Kidney (tissue), 14 donors: ENCODE measurements around the gene CPVL. TPM values are rescaled to one million over a fixed set of nuclear protein-coding genes. Genes with fewer than 3 reads are reported as not detected.
A peak's percentile ranks its signal among the peaks of the same experiment; 100 is the strongest.

Experiments
- DNase-seq, 5 donors: peaks; one replicate each; pipeline ENCODE4 v3.0.0-alpha.2; 2013 to 2020
- FAIRE-seq: peaks from 2 replicates; lab custom pipeline; 2012; peaks lifted over from hg19 to GRCh38; lab: Jason Lieb, UNC
- H3K27ac ChIP-seq, 2 donors: one replicate each; pipeline ENCODE4 v1.7.0; 2013; ENCODE audit warnings: low read depth in 2 of 2, low read length in 2 of 2, inconsistent platforms in 1 of 2
- H3K27me3 ChIP-seq: one replicate; pipeline ENCODE4 v1.7.1; 2013; ENCODE audit warnings: low read length, inconsistent platforms; ENCODE audit not compliant: control insufficient read depth, insufficient read depth
- H3K36me3 ChIP-seq, 3 donors: one replicate each; pipeline versions ENCODE4 v1.7.0 to v1.7.1; 2013; ENCODE audit warnings: low read length in 3 of 3, control low read depth in 1 of 3, inconsistent platforms in 1 of 3; ENCODE audit not compliant: insufficient read depth in 3 of 3, control insufficient read depth in 2 of 3
- H3K4me1 ChIP-seq, 3 donors: one replicate each; pipeline versions ENCODE4 v1.7.0 to v1.7.1; 2013; ENCODE audit warnings: low read length in 3 of 3, inconsistent platforms in 1 of 3, low read depth in 1 of 3; ENCODE audit not compliant: control insufficient read depth in 2 of 3, insufficient read depth in 2 of 3
- H3K4me3 ChIP-seq, 3 donors: one replicate each; pipeline versions ENCODE4 v1.7.0 to v1.8.1; 2013; ENCODE audit warnings: low read length in 3 of 3, control low read depth in 1 of 3, inconsistent platforms in 1 of 3
- H3K9ac ChIP-seq, 3 donors: one replicate each; pipeline versions ENCODE4 v1.7.0 to v1.7.1; 2013; ENCODE audit warnings: low read length in 3 of 3, control low read depth in 1 of 3, inconsistent platforms in 1 of 3
- H3K9me3 ChIP-seq, 3 donors: one replicate each; pipeline versions ENCODE4 v1.7.0 to v1.7.1; 2013; ENCODE audit warnings: low read length in 3 of 3, control low read depth in 1 of 3, inconsistent platforms in 1 of 3; ENCODE audit not compliant: control insufficient read depth in 2 of 3, insufficient read depth in 1 of 3
- CTCF ChIP-seq: IDR thresholded peaks from 3 replicates; pipeline ENCODE4 v1.5.1; 2012; ENCODE audit warnings: mild to moderate bottlenecking, moderate library complexity, borderline replicate concordance; ENCODE audit not compliant: insufficient read depth; ENCODE audit errors: extremely low read depth
- intact Hi-C: fragments of 100-400 bp; cut with DNase I; formaldehyde crosslinking; loops from one replicate; pipeline ENCODE4 v1.11.1; 2022
- polyA plus RNA-seq: library from polyadenylated mRNA; stranded (reverse); fragments of 350-450 nt; fragmentation: Illumina TruSeq; extraction: RNeasy Lipid Tissue Mini Kit (QIAGEN cat#74804); gene quantifications from one replicate; pipeline ENCODE4 v1.2.3, GENCODE V29; 2014; ENCODE audit warnings: low read depth, low replicate concordance; ENCODE audit not compliant: insufficient read depth
- total RNA-seq: library from RNA; stranded (reverse); fragmentation: NEBNext Ultra II Directional; extraction: Animal tissue kit (Norgen Biotek cat#: 25700); gene quantifications from one replicate; pipeline ENCODE4 v1.2.1, GENCODE V29; 2021
- donor health status: control.
- donor health status: control.
- donor health status: control.
- donor health status: control.
- donor health status: control.
- donor health status: DM: yes; HTN: yes; CAD: no.
- donor health status: Normal renal cell carcinoma (clear cell type).

The CPVL gene
- total and polyA plus RNA-seq, 2 donors from 2014 or later = 104 to 133 TPM

DNA sequence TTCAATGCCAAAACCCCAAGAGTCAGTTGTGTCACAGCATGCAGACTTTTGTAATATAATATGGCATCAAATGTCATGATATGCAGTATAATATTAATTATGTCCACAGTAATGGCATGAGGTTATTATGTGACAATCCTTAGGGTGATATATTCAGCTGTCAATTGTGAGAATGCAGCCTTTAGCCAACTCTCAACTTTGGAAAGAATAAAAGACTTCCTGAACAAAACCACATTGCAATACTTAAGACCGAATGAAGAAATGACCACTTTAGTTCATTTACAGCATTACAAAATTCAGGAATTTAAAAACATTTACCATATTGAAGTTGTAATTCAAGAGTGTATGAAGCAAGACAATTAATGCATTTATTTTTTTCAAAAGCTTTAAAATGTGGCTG is 45.4 kb downstream of the CPVL start:
- no peak for TF ChIP-seq CTCF
- Histone ChIP-seq H3K4me1 (peaks cover 0 to 15% (median 12%) of the 10 kb centered on the region in 3 donors), H3K27ac (no peak overlapping the region), H3K4me3 (no peak overlapping the region), H3K9me3 (no peaks in the 10 kb centered on the region), H3K36me3 (no peaks in the 10 kb centered on the region), H3K27me3 (no peaks in the 10 kb centered on the region), H3K9ac (no peak overlapping the region)
- intact Hi-C loops = loop anchor here (10.0 kb wide), 1 partner anchor 146 kb away; the partner anchor contains the start of gene TRIL
- DNase-seq (no peak), FAIRE-seq (no peak)

DNA sequence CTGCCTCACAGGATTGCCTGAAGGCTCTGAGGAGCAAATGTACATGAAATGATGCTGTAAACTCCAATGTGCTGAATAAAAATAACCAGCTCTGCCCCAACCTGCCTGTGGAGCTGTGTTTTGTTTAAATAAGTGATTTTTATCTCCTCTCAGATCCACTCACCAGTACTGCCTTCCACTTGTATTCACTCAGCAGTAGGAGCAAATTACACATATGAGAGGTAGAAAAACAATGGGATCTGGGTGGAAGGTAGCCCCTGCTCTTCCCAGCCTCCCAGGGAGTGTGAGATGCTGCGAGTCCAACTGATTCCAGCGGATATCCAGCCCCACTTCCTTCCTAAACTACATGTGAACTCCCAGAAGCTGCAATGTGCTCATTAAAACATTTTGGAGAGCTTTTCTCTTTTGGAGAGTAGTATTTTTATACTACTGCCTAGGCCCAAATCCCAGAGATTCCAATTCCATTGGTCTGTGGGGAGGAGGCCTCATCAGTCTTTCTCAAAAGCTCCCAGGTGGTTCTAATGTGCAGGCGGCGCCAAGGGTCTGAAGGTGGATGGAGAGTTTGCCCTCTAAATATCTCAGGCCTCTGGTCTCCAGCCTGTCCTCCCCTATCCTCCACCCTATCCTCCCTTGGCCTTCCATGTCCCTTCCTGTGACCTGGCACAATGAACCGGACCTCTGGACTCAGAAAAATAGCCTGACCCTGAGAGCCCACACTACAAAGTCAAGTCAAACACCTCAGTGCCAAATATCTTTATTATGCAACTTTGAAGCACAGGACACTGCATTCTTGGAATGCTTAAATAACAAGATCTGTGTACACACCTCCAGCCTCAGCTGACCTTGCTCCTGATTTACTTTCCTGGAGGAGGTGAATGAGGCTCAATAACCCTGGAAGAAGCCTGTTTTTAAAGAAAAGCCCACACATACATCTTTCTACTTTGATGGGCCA is 46.2 kb downstream of the CPVL start:
- no peak overlapping the region for H3K9ac ChIP-seq
- TF ChIP-seq CTCF = no peak
- H3K27me3 ChIP-seq = no peaks in the 10 kb centered on the region
- intact Hi-C loops = loop anchor here (10.0 kb wide), 1 partner anchor 145 kb away; the partner anchor contains the start of gene TRIL
- H3K27ac ChIP-seq = peak overlapping the region; percentile 72 to 74
- no peaks in the 10 kb centered on the region for H3K9me3 ChIP-seq
- FAIRE-seq (no peak), DNase-seq (peak in 1 of 5 donors; percentile 60)
- no peaks in the 10 kb centered on the region for H3K36me3 ChIP-seq
- H3K4me3 ChIP-seq = no peak overlapping the region
- peaks cover 0 to 15% (median 11%) of the 10 kb centered on the region in 3 donors for H3K4me1 ChIP-seq

DNA sequence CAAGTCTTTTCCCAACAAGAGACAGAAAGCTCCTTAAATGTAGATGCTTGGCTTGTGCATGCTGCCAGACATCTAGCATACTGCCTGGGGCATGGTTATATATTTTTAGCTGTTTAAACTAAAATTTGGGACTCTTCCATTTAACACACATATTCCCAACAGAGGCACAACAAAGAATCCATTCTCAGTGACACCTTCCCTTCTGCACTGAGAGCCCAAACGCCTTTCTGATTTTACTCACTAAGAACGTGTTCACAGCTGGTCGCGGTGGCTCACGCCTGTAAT is 49.9 kb downstream of the CPVL start:
- no peak for DNase-seq
- Histone ChIP-seq H3K36me3 (no peaks in the 10 kb centered on the region), H3K27ac (no peak overlapping the region)

More for the DNA sequence above, 49.9 kb downstream of the CPVL start:
- FAIRE-seq = no peak
- TF ChIP-seq CTCF = no peak
- Histone ChIP-seq H3K4me3 (no peak overlapping the region), H3K9me3 (no peaks in the 10 kb centered on the region), H3K27me3 (no peaks in the 10 kb centered on the region), H3K9ac (no peak overlapping the region), H3K4me1 (peaks cover 0 to 15% (median 11%) of the 10 kb centered on the region in 3 donors)
- intact Hi-C loops = no loop called here
